HFFc6 (cell line): Measurements from ENCODE around the gene CCDC40. TPM values are rescaled to one million over a fixed set of nuclear protein-coding genes. Genes with fewer than 3 reads are reported as not detected.

Experiments
- DNase-seq: peaks from one replicate; pipeline ENCODE4 v3.0.0-alpha.2; 2018
- H3K27ac Mint-ChIP-seq: 2 replicates; pipeline ENCODE4 v1.8.0; 2020; ENCODE audit warnings: mild to moderate bottlenecking, mixed read lengths
- H3K27me3 Mint-ChIP-seq: 2 replicates; pipeline ENCODE4 v1.8.0; 2021; ENCODE audit warnings: mild to moderate bottlenecking, moderate library complexity, mixed read lengths; ENCODE audit not compliant: insufficient read depth
- H3K36me3 Mint-ChIP-seq: 2 replicates; pipeline ENCODE4 v1.8.0; 2021; ENCODE audit warnings: low read depth, mixed read lengths
- H3K4me1 Mint-ChIP-seq: 2 replicates; pipeline ENCODE4 v1.8.0; 2020; ENCODE audit warnings: low read depth, mixed read lengths
- H3K4me3 Mint-ChIP-seq: 2 replicates; pipeline ENCODE4 v1.8.0; 2020; ENCODE audit warnings: mild to moderate bottlenecking, moderate library complexity, mixed read lengths
- H3K9me3 Mint-ChIP-seq: 2 replicates; pipeline ENCODE4 v1.8.0; 2020; ENCODE audit warnings: mild to moderate bottlenecking, mixed read lengths
- total RNA-seq, 6 experiments: library from RNA; stranded (reverse); fragmentation: NEBNext Ultra II Directional; extraction: Animal tissue kit (Norgen Biotek cat#: 25700); gene quantifications; 2 replicates in 1 of 6; 3 replicates in 5 of 6; pipeline ENCODE4 v1.2.3, GENCODE V29; 2021
- TF ChIP-seq, protein P1 (sequence below): fragments of 200-600 bp; sonication (generic); IDR thresholded peaks from 2 replicates; pipeline ENCODE4 v1.5.0; 2021; ENCODE audit warnings: antibody characterized with exemption, mild to moderate bottlenecking

The CCDC40 gene
- total RNA-seq, 6 experiments from 2014 or later = 1.7 to 3.2 (median 2.1) TPM

DNA sequence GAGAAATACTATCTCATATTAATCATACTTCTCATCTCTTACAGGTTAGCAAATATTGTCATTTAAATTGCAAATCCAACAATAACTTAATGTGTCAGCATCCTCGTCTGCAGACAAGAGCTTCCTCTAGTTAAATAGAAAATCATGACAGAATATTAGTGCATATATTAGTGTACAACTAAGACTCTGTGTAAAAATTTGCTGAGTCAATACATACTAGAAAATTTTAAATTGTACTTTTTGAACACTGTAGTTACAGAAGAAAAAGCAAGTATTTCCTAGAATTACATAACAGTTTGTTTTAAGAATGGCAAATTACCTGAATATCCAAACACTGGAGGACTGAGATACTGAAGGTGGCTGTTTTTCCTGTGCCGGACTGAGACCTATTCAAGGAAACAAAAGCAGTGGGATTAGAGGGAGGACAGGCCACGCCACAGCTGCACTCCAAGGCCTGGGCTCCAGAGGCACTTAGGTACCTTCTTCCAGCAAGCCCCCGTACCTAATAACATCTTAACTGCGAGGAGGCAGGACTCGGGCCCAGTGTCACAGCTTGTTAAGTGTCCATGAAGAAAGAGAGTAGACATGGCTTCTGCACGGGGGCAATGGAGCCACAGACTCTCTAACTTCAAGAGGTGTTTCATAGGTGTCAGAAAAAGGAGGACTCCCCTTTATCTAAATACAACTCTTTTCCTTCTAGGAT lies 105.2 kb downstream of the CCDC40 start:
- H3K27me3 Mint-ChIP-seq = no peaks in the 10 kb centered on the region
- H3K27ac Mint-ChIP-seq = no peak overlapping the region
- no peak overlapping the region for H3K4me3 Mint-ChIP-seq
- peaks cover 30% of the 10 kb centered on the region for H3K36me3 Mint-ChIP-seq
- DNase-seq = no peak
- TF ChIP-seq, protein P1, sequence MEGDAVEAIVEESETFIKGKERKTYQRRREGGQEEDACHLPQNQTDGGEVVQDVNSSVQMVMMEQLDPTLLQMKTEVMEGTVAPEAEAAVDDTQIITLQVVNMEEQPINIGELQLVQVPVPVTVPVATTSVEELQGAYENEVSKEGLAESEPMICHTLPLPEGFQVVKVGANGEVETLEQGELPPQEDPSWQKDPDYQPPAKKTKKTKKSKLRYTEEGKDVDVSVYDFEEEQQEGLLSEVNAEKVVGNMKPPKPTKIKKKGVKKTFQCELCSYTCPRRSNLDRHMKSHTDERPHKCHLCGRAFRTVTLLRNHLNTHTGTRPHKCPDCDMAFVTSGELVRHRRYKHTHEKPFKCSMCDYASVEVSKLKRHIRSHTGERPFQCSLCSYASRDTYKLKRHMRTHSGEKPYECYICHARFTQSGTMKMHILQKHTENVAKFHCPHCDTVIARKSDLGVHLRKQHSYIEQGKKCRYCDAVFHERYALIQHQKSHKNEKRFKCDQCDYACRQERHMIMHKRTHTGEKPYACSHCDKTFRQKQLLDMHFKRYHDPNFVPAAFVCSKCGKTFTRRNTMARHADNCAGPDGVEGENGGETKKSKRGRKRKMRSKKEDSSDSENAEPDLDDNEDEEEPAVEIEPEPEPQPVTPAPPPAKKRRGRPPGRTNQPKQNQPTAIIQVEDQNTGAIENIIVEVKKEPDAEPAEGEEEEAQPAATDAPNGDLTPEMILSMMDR = no peak
- peaks cover 21% of the 10 kb centered on the region for H3K4me1 Mint-ChIP-seq
- H3K9me3 Mint-ChIP-seq = no peaks in the 10 kb centered on the region

DNA sequence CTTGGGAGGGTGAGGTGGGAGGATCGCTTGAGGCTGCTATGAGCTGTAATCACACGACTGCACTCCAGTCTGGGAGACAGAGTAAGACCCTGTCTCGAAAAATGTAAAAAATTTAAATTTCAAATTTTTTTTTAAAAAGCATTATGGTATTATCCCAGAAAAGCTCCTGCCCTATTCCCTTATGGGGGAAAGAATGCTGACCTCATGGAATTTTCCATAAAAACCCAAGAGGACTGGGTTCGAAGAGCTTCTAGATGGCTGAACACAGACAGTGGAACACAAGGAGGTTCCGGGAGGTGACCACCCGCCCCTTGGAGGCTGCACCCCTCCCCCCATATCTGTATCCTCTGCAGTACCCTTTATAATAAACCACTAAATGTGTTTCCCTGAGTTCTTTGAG lies 106.5 kb downstream of the CCDC40 start:
- H3K27me3 Mint-ChIP-seq = peaks cover 2% of the 10 kb centered on the region; the same call in 1 of the 2 replicates

DNA sequence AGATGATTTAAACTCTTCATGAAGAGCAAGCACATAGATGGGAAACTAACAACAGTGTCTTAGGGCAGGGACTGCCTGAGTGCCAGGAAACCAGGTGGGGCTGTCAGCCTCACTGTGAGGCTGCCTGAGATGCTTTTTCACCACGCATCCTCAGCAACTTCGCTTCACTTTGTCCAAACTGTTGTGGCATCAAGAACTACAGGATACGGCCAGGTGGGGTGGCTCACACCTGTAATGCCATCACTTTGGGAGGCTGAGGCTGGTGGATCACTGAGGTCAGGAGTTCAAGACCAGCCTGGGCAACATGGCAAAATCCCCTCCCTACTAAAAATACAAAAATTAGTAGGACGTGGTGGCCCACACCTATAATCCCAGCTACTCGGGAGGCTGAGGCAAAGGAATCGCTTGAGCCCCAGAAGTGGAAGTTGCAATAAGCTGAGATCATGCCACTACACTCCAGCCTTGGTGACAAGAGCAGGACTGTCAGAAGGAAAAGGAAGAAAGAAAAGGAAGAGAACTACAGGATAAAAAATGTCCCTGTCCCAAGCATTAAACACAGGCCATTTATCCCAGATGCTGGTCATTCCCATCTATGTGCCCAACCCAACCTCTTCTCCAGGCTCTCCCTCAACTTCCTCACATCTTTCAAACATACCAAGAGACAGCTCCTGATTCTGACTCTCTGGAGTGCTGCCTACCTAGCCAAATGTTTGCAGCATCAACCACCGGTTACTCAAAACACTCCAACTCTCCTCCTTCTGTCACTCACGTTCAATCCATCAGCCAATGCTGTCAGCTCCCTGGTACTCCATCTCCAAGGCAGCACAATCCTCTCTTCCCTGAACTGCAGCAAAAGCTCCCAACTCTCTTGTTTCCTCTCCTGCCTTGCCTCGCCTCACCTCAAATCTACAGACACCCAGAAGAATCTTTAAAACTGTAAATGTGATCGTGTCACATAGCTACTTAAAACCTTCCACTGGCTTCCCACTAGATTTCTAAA lies 108.9 kb downstream of the CCDC40 start:
- Mint-ChIP-seq H3K27me3 (peaks cover 2% of the 10 kb centered on the region; the same call in 1 of the 2 replicates), H3K4me3 (peak overlapping the region; percentile 91), H3K4me1 (peaks cover 26% of the 10 kb centered on the region), H3K27ac (peak overlapping the region; percentile 53), H3K36me3 (no peaks in the 10 kb centered on the region; the same call in 1 of the 2 replicates), H3K9me3 (no peaks in the 10 kb centered on the region)
- no peak for DNase-seq
- TF ChIP-seq, protein P1 = no peak

More for the DNA sequence above, 106.5 kb downstream of the CCDC40 start:
- Mint-ChIP-seq H3K4me1 (peaks cover 22% of the 10 kb centered on the region), H3K9me3 (no peaks in the 10 kb centered on the region), H3K27ac (no peak overlapping the region), H3K4me3 (no peak overlapping the region), H3K36me3 (peaks cover 19% of the 10 kb centered on the region)
- no peak for DNase-seq
- TF ChIP-seq, protein P1 = no peak

DNA sequence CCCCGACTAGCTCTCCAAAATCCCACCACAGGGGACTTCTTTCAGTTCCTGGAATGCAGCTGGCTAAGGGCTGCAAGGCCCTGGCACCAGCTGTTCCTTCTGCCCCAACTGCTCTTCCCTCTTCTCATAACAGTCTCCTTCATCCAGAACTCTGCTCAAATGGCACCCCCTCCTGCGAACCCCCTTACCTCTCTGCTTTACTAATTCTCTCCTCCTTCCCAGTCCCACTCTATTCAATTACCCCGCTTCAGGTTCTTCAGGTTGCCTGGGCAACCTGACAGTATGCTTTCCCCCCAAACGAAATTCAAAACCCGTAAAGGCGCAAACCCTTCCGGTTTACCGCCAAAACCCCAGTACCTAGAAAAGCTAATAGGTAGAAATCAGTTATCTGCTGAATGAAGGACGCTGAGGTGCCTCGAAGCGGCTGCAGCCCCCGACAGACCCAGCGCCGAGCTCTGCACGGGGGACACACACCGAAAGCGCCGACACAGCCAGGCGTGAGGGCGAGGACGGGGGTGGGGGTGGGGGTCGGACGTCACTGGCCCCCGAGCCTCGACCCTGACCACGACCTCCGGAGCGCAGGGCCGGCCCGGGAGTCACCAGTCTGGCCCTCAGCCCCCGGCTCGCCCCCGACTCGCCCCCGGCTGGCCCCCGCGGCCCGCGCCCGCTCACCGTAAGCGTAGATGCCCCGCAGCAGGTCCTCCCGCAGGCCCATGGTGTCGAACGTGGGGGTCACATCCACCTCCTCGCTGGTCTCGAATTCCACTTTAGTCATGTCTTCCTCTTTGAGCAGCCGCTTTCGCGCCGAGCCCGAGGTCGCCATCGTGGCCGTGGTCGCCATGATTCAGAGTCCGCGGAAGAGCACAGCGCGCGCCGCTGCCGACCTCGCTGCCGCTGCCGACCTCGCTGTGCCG lies 109.9 kb downstream of the CCDC40 start:
- peak overlapping the region; percentile 91 for H3K4me3 Mint-ChIP-seq

More for the DNA sequence above, 109.9 kb downstream of the CCDC40 start:
- Mint-ChIP-seq H3K9me3 (no peaks in the 10 kb centered on the region), H3K36me3 (no peaks in the 10 kb centered on the region; the same call in 1 of the 2 replicates), H3K27me3 (peaks cover 2% of the 10 kb centered on the region; the same call in 1 of the 2 replicates), H3K27ac (peak overlapping the region; percentile 96), H3K4me1 (peaks cover 34% of the 10 kb centered on the region)
- TF ChIP-seq, protein P1 = no peak
- DNase-seq = no peak
